PC-3 (cell line): ENCODE results near the gene KRTAP10-4.
"Not testable (repeated sequence)": the region's sequence is repeated elsewhere in the genome, so short reads cannot be mapped to it uniquely, and the experiment has no call there.

Experiments used
- EZH2 ChIP-seq: fragments of 300-600 bp; sonication (generic); IDR thresholded peaks from one replicate; pipeline ENCODE4 v1.6.1; 2017; ENCODE audit warnings: antibody characterized with exemption, mild to moderate bottlenecking, low read length; ENCODE audit not compliant: unreplicated experiment
- TF ChIP-seq, protein P1 (sequence below): fragments of 300-600 bp; sonication (generic); conservative IDR thresholded peaks from 2 replicates; pipeline ENCODE4 v1.5.1; 2017; ENCODE audit warnings: antibody characterized with exemption, low read depth, mild to moderate bottlenecking, low read length

DNA sequence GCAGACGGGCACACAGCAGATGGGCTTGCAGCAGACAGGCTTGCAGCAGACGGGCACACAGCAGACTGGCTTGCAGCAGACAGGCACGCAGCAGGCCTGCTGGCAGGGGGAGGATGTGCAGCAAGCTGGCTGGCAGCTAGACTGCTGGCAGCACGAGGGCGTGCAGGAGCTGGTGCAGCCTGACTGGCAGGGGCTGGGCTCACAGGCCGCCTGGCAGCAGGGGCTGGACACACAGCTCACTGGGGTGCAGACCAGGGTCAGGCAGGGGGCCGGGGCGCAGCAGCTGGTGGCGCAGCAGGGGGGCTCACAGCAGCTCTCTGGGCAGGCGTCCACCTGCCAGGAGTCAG is 15.2 kb upstream of the KRTAP10-4 start:
- TF ChIP-seq, protein P1, sequence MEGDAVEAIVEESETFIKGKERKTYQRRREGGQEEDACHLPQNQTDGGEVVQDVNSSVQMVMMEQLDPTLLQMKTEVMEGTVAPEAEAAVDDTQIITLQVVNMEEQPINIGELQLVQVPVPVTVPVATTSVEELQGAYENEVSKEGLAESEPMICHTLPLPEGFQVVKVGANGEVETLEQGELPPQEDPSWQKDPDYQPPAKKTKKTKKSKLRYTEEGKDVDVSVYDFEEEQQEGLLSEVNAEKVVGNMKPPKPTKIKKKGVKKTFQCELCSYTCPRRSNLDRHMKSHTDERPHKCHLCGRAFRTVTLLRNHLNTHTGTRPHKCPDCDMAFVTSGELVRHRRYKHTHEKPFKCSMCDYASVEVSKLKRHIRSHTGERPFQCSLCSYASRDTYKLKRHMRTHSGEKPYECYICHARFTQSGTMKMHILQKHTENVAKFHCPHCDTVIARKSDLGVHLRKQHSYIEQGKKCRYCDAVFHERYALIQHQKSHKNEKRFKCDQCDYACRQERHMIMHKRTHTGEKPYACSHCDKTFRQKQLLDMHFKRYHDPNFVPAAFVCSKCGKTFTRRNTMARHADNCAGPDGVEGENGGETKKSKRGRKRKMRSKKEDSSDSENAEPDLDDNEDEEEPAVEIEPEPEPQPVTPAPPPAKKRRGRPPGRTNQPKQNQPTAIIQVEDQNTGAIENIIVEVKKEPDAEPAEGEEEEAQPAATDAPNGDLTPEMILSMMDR = not testable (repeated sequence)
- not testable (repeated sequence) for TF ChIP-seq EZH2
